ENCODE measurements around the gene NREP.
A peak's percentile ranks its signal among the peaks of the same experiment; 100 is the strongest.

The NREP gene

DNA sequence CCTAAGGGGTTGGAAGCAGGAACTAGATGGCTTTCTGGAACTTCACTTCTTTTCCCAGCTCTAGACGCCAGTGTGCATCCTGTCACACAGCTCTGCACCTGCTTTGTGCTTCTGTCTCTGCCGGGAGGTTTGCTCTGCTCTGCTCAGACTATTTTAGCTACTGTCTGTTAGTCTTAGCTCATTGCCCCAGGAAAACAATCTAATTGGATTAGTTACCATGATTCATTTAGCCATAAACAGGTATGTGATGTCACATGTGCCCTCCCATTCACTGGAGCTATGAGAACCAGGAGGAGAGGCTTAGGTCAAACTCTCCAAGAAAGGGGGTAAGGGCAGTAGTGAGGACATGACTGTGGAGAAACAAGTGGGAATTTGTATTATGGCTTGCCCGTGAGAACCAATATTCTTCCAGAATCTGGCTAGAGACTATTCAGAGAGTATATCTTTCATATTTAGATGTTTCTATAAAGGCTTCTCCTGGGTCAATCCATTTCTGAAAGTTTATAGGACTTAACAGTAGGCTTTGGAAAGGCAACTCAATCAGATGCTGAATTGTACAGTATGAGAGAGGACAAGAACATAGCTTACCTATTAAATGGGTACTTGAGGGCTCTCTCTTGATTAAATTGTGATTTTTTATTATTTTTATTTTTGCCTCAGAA, 22.4 kb upstream of the NREP start:
- DNase-seq (ENCODE audit: low read depth): no peak
- H3K4me3 ChIP-seq (ENCODE audit: low read depth, low read length): no peak overlapping the region
- TF ChIP-seq, protein P1, sequence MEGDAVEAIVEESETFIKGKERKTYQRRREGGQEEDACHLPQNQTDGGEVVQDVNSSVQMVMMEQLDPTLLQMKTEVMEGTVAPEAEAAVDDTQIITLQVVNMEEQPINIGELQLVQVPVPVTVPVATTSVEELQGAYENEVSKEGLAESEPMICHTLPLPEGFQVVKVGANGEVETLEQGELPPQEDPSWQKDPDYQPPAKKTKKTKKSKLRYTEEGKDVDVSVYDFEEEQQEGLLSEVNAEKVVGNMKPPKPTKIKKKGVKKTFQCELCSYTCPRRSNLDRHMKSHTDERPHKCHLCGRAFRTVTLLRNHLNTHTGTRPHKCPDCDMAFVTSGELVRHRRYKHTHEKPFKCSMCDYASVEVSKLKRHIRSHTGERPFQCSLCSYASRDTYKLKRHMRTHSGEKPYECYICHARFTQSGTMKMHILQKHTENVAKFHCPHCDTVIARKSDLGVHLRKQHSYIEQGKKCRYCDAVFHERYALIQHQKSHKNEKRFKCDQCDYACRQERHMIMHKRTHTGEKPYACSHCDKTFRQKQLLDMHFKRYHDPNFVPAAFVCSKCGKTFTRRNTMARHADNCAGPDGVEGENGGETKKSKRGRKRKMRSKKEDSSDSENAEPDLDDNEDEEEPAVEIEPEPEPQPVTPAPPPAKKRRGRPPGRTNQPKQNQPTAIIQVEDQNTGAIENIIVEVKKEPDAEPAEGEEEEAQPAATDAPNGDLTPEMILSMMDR (conservative IDR thresholded peaks at IDR 0.05; ENCODE audit: low read depth, low read length): no peak

DNA sequence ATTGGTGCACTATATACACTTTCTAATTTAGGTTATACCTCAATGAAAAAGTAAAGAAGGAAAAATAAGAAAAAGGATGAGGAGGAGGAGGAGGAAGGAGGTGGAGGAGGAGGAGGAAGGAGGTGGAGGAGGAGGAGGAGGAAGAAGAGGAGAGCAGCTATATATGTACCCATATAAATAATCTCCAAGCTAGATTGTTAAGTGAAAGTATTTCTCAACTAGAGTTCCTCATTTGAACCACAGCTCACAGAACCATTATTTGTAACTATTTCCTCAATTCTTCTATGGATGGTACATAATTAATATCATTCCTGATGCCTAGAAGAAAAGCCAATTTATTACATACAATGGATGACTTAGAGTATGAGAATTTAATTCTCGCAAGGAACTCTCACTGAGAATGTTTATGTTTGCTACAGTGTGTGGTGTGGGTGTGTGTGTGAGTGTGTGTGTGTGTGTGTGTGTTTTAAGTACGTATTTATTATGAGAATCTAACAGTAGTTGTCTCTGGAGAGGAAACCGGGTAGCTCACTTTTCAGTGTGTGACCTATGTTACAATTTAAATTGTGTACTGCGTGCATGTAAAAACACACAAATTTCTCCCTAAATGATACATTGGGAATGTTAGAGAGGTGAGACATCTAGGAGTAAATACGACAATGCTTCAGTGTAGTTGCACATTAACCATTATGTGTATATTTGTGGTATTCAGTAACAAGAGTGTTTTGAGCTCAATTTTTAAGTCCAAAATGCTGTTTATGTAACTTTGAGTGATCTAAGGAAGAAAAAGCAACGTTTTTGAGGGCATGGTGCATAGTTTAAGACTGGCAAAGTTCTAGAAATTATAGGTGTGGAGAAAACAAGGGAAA, 20.2 kb upstream of the NREP start:
- TF ChIP-seq, protein P1 (conservative IDR thresholded peaks at IDR 0.05; ENCODE audit: low read depth, low read length): no peak
- DNase-seq (ENCODE audit: low read depth): no peak
- no peak overlapping the region for H3K4me3 ChIP-seq (ENCODE audit: low read depth, low read length)

DNA sequence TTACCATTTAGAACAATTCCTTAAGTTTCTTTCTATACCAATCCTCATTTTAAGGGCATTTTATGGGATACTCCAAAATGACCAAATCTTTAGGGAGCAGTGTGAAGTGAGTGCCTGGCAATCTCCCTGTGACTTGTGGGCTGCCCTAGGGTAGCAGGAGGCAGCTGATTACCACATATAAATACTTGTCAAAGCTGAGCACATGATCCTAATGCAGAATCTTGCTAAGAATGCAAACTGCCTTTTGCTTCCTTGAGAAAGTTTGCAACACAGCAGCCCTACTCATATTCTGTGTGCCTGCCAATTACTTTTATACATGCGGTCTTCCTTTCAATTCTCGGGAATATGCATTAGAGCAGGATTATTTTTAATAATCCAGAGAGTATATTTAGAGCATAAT, 18.2 kb upstream of the NREP start:
- H3K4me3 ChIP-seq (ENCODE audit: low read depth, low read length): no peak overlapping the region
- peak; percentile 83 for DNase-seq (ENCODE audit: low read depth)
- TF ChIP-seq, protein P1 (conservative IDR thresholded peaks at IDR 0.05; ENCODE audit: low read depth, low read length): no peak

DNA sequence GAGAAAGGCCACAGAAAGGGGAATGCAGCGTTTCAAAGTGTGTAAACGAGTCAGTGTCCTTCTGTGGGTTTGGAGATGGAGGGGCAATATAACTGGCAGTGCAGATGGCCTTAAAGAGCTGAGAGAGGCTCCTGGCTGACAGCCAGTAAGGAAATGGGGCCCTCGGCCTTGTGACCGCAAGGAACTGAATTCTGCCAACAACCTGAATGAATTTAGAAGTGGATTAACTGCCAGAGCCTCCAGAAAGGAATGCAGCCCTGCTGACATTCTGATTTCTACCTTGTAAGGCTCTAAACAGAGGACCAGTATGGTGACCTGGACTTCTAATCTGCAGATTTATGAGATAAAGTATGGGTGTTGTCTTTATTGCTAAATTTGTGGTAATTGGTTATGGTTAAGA, 17.5 kb upstream of the NREP start:
- TF ChIP-seq, protein P1 (conservative IDR thresholded peaks at IDR 0.05; ENCODE audit: low read depth, low read length): no peak
- no peak overlapping the region for H3K4me3 ChIP-seq (ENCODE audit: low read depth, low read length)
- peak; percentile 70 for DNase-seq (ENCODE audit: low read depth)

DNA sequence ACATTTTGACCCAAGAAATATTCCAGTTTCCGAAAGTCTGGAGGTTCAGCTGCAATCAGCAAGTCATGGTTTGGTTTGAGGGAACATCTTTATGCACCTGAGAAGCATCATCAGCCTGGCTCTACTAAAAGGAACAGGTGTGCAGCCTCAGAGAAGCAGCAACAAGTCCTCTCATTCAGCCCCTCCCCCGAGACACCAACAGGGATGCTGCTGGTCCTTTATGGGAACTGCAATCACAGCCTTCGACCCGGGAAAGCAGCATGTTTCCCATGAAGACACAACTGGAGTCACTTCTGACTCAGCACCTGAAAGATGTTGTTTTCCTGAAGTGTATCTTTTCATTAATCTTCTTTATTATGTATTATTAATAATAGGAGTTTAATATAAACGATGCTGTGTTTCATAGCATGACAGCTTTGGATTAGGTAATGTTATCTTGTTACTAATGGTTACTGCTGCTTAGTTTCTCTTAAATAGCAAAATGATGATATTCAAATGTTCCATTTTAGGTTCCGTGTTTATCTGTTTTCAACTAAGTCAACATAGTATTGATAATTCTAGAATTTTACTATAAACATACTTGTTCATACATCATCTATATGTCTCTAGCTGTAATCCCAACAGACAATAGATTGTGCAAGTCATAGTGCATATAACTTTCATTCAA, 15.6 kb upstream of the NREP start:
- TF ChIP-seq, protein P1 (conservative IDR thresholded peaks at IDR 0.05; ENCODE audit: low read depth, low read length): no peak
- no peak overlapping the region for H3K4me3 ChIP-seq (ENCODE audit: low read depth, low read length)
- no peak for DNase-seq (ENCODE audit: low read depth)

DNA sequence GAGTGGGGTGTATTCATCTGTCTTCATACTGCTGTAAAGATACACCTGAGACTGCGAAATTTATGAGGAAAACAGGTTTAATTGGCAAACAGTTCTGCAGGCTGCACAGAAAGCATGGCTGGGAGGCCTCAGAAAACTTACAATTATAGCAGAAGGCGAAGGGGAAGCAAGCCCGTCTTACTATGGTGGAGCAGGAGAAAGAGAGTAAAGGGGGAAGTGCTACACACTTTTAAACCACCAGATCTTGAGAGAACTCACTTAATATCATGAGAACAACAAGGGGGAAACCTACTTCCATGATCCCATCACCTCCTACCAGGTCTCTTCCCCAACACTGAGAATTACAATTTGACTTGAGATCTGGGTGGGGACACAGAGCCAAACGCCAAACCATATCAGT, 12.5 kb upstream of the NREP start:
- H3K4me3 ChIP-seq (ENCODE audit: low read depth, low read length): no peak overlapping the region
- DNase-seq (ENCODE audit: low read depth): no peak
- TF ChIP-seq, protein P1 (conservative IDR thresholded peaks at IDR 0.05; ENCODE audit: low read depth, low read length): no peak

All from choroid plexus epithelial cell (primary cell).